Fibroblast of villous mesenchyme (primary cell): ENCODE results near the gene MOV10L1. TPM values are rescaled to one million over a fixed set of nuclear protein-coding genes. Genes with fewer than 3 reads are reported as not detected.

Source experiments
- DNase-seq: peaks from one replicate; pipeline ENCODE4 v3.0.0-alpha.2; 2010; ENCODE audit warnings: low read depth
- H3K4me3 ChIP-seq: 2 replicates; pipeline ENCODE4 v1.5.1; 2011; ENCODE audit warnings: low read depth, mild to moderate bottlenecking, low read length
- CTCF ChIP-seq: IDR thresholded peaks from 2 replicates; pipeline ENCODE4 v1.5.1; 2012; ENCODE audit warnings: low read depth, mild to moderate bottlenecking, low read length; ENCODE audit not compliant: insufficient read depth
- total RNA-seq: library from RNA; depleted of rRNA; stranded (reverse); fragments of >200 nt; gene quantifications from 2 replicates; pipeline ENCODE4 v1.2.3, GENCODE V29; 2012

The MOV10L1 gene
- total RNA-seq, 1 donor: 10.8 TPM

GRCh38 chr22:50178871-50179869, 89.4 kb downstream of the MOV10L1 start:
- no peak for DNase-seq
- TF ChIP-seq CTCF: no peak
- H3K4me3 ChIP-seq: no peak overlapping the region

GRCh38 chr22:50179937-50180726, 90.3 kb downstream of the MOV10L1 start:
- no peak for TF ChIP-seq CTCF
- no peak overlapping the region for H3K4me3 ChIP-seq
- DNase-seq: no peak

GRCh38 chr22:50180727-50181521, 91.1 kb downstream of the MOV10L1 start:
- no peak overlapping the region for H3K4me3 ChIP-seq
- DNase-seq: no peak

GRCh38 chr22:50182176-50183081, 92.6 kb downstream of the MOV10L1 start:
- DNase-seq: no peak
- TF ChIP-seq CTCF: no peak
- no peak overlapping the region for H3K4me3 ChIP-seq

More at GRCh38 chr22:50180727-50181521, 91.1 kb downstream of the MOV10L1 start:
- no peak for TF ChIP-seq CTCF

GRCh38 chr22:50183141-50183971, 93.5 kb downstream of the MOV10L1 start:
- no peak for TF ChIP-seq CTCF
- DNase-seq: no peak
- no peak overlapping the region for H3K4me3 ChIP-seq
